ENCODE results near the gene PTGDR.

Gene PTGDR

GRCh38 chr14:52310541-52310940 lies 43.0 kb downstream of the PTGDR start:
- DNase-seq (ENCODE audit: low spot score): no peak

- DNase-seq (ENCODE audit: low spot score): peak; percentile 24
Observed at GRCh38 chr14:52312931-52313355, 45.4 kb downstream of the PTGDR start.

GRCh38 chr14:52313462-52313861 lies 46.0 kb downstream of the PTGDR start:
- DNase-seq (ENCODE audit: low spot score): peak; percentile 27

- DNase-seq (ENCODE audit: low spot score): peak; percentile 93
Observed at GRCh38 chr14:52313903-52314594, 46.6 kb downstream of the PTGDR start, which contains the start of gene PTGER2. Gene PTGER2 (plus strand): TSS chr14:52314312. CDS start chr14:52314549, 237 bp downstream.

GRCh38 chr14:52314595-52315354 lies 47.3 kb downstream of the PTGDR start:
- peak; percentile 57 for DNase-seq (ENCODE audit: low spot score)

GRCh38 chr14:52315355-52315718 lies 47.8 kb downstream of the PTGDR start:
- DNase-seq (ENCODE audit: low spot score): peak; percentile 13

GRCh38 chr14:52318062-52318461 lies 50.6 kb downstream of the PTGDR start:
- no peak for DNase-seq (ENCODE audit: low spot score)

GRCh38 chr14:52318826-52319645 lies 51.5 kb downstream of the PTGDR start:
- DNase-seq (ENCODE audit: low spot score): no peak

- DNase-seq (ENCODE audit: low spot score): no peak
Observed at GRCh38 chr14:52319919-52320318, 52.4 kb downstream of the PTGDR start.

GRCh38 chr14:52325126-52325525 lies 57.6 kb downstream of the PTGDR start:
- no peak for DNase-seq (ENCODE audit: low spot score)

GRCh38 chr14:52325630-52326029 lies 58.1 kb downstream of the PTGDR start:
- no peak for DNase-seq (ENCODE audit: low spot score)

Data from AG20443 (cell line).